Body of pancreas (tissue), 4 donors: Measurements from ENCODE around the gene POLR3K.

Source experiments
- POLR2A ChIP-seq, 3 donors: fragments of 450-650 bp; IDR thresholded peaks; one replicate each; pipeline ENCODE4 v1.6.1; 2016; ENCODE audit warnings: antibody characterized with exemption in 3 of 3, mild to moderate bottlenecking in 2 of 3
- TF ChIP-seq, protein P1 (sequence below), 7 experiments: fragments of 450-650 bp in 4 of 7; fragments of 200-600 bp in 3 of 7; sonication (generic) in 3 of 7; IDR thresholded peaks; one replicate each; pipeline ENCODE4 v1.5.1; 2016 to 2019; ENCODE audit warnings: antibody characterized with exemption in 7 of 7

DNA sequence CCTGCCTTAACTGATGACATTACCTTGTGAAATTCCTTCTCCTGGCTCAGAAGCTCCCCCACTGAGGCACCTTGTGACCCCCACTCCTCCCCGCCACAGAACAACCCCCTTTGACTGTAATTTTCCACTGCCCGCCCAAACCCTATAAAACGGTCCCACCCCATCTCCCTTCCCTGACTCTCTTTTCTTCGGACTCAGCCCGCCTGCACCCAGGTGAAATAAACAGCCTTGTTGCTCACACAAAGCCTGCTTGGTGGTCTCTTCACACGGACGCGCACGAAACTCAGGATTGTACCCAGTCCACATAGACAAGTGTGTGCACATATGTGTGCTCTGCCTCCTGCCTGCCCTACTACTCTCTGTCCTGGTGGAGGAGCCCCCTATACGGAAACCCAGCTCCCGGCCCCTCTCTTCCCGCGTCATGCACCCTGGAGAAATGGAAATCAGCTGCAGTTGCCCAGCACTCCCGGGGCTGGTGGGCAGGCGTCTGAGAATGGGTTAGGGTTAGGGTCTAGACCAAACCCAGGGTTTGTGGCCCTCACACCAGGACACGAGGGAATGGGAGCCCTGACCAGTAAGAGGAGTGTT is 21.4 kb upstream of the POLR3K start:
- TF ChIP-seq, protein P1, sequence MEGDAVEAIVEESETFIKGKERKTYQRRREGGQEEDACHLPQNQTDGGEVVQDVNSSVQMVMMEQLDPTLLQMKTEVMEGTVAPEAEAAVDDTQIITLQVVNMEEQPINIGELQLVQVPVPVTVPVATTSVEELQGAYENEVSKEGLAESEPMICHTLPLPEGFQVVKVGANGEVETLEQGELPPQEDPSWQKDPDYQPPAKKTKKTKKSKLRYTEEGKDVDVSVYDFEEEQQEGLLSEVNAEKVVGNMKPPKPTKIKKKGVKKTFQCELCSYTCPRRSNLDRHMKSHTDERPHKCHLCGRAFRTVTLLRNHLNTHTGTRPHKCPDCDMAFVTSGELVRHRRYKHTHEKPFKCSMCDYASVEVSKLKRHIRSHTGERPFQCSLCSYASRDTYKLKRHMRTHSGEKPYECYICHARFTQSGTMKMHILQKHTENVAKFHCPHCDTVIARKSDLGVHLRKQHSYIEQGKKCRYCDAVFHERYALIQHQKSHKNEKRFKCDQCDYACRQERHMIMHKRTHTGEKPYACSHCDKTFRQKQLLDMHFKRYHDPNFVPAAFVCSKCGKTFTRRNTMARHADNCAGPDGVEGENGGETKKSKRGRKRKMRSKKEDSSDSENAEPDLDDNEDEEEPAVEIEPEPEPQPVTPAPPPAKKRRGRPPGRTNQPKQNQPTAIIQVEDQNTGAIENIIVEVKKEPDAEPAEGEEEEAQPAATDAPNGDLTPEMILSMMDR (IDR thresholded peaks at IDR 0.05): no peak
- TF ChIP-seq POLR2A (IDR thresholded peaks at IDR 0.05): no peak
